ENCODE results near the gene VAV2.
"Not testable (repeated sequence)": the region's sequence is repeated elsewhere in the genome, so short reads cannot be mapped to it uniquely, and the experiment has no call there.

Gene VAV2

GRCh38 chr9:133913571-133914369, 78.4 kb downstream of the VAV2 start:
- DNase-seq, result no peak

GRCh38 chr9:133910855-133911514, 81.1 kb downstream of the VAV2 start:
- DNase-seq, result no peak

GRCh38 chr9:133906932-133907910, 84.9 kb downstream of the VAV2 start:
- DNase-seq, result no peak

- no peak for DNase-seq
Measured at GRCh38 chr9:133906218-133906617, 85.9 kb downstream of the VAV2 start.

- no peak for DNase-seq
Measured at GRCh38 chr9:133905493-133905892, 86.6 kb downstream of the VAV2 start.

GRCh38 chr9:133904346-133905090, 87.6 kb downstream of the VAV2 start:
- DNase-seq, result no peak

GRCh38 chr9:133901184-133901835, 90.8 kb downstream of the VAV2 start:
- no peak for DNase-seq

GRCh38 chr9:133897675-133898074, 94.4 kb downstream of the VAV2 start:
- DNase-seq, result no peak

GRCh38 chr9:133896007-133896406, 96.1 kb downstream of the VAV2 start:
- DNase-seq, result not testable (repeated sequence)

GRCh38 chr9:133895335-133895734, 96.8 kb downstream of the VAV2 start:
- no peak for DNase-seq

- no peak for DNase-seq
Measured at GRCh38 chr9:133894377-133895321, 97.5 kb downstream of the VAV2 start.

- no peak for DNase-seq
Measured at GRCh38 chr9:133893191-133893994, 98.7 kb downstream of the VAV2 start.

- DNase-seq, result no peak
Measured at GRCh38 chr9:133892193-133892920, 99.8 kb downstream of the VAV2 start.

- DNase-seq, result no peak
Measured at GRCh38 chr9:133891741-133892140, 100.4 kb downstream of the VAV2 start.

GRCh38 chr9:133890583-133890982, 101.5 kb downstream of the VAV2 start:
- DNase-seq, result no peak

GRCh38 chr9:133889584-133890301, 102.4 kb downstream of the VAV2 start:
- DNase-seq, result no peak

- DNase-seq, result no peak
Measured at GRCh38 chr9:133888809-133889491, 103.2 kb downstream of the VAV2 start.
